SK-N-SH treated with all-trans-retinoic acid at 6 μM for 48 hours (cell line): ENCODE measurements around the gene KDR.
A peak's percentile ranks its signal among the peaks of the same experiment; 100 is the strongest.

Experiments
- ATAC-seq: fragments of 200-7000 bp; cut with Tn5 transposase; 3 replicates; pipeline ENCODE4 v1.9.1; 2020; ENCODE audit warnings: mild to moderate bottlenecking, moderate library complexity
- ARNTL ChIP-seq: fragments of 450-650 bp; formaldehyde crosslinking; IDR thresholded peaks from 2 replicates; pipeline ENCODE4 v1.5.0; 2020; ENCODE audit warnings: low read depth, mild to moderate bottlenecking, moderate library complexity, borderline replicate concordance
- BACH2 ChIP-seq: fragments of 250-450 bp; sonication (Bioruptor Pico); IDR thresholded peaks from 2 replicates; pipeline ENCODE4 v1.9.0; 2021; ENCODE audit warnings: mild to moderate bottlenecking, borderline replicate concordance
- CSDC2 ChIP-seq: fragments of 250-450 bp; sonication (Bioruptor Pico); IDR thresholded peaks from 2 replicates; pipeline ENCODE4 v1.5.0; 2020; ENCODE audit warnings: mild to moderate bottlenecking, moderate library complexity
- ESRRG ChIP-seq: fragments of 250-450 bp; sonication (Bioruptor Pico); IDR thresholded peaks from 2 replicates; pipeline ENCODE4 v1.6.1; 2021; ENCODE audit warnings: mild to moderate bottlenecking
- GLIS3 ChIP-seq: fragments of 250-450 bp; sonication (Bioruptor Pico); IDR thresholded peaks from 2 replicates; pipeline ENCODE4 v1.5.0; 2020; ENCODE audit warnings: mild to moderate bottlenecking, moderate library complexity
- OSR1 ChIP-seq: fragments of 250-450 bp; sonication (Bioruptor Pico); IDR thresholded peaks from 2 replicates; pipeline ENCODE4 v1.8.0; 2022; ENCODE audit warnings: moderate library complexity, mild to moderate bottlenecking, inconsistent platforms
- PPARA ChIP-seq: fragments of 250-450 bp; sonication (Bioruptor Pico); IDR thresholded peaks from 2 replicates; pipeline ENCODE4 v1.5.0; 2020; ENCODE audit warnings: mild to moderate bottlenecking, borderline replicate concordance
- RARB ChIP-seq: fragments of 250-450 bp; sonication (Bioruptor Pico); IDR thresholded peaks from 2 replicates; pipeline ENCODE4 v1.8.0; 2021; ENCODE audit warnings: mild to moderate bottlenecking, moderate library complexity
- SNAI2 ChIP-seq: fragments of 250-450 bp; sonication (Bioruptor Pico); IDR thresholded peaks from 2 replicates; pipeline ENCODE4 v1.5.0; 2020; ENCODE audit warnings: mild to moderate bottlenecking, moderate library complexity
- TCF4 ChIP-seq: fragments of 250-450 bp; sonication (Bioruptor Pico); IDR thresholded peaks from 2 replicates; pipeline ENCODE4 v1.8.0; 2021; ENCODE audit warnings: mild to moderate bottlenecking, moderate library complexity, borderline replicate concordance
- TOX ChIP-seq: fragments of 250-450 bp; sonication (Bioruptor Pico); IDR thresholded peaks from 2 replicates; pipeline ENCODE4 v1.8.0; 2021; ENCODE audit warnings: mild to moderate bottlenecking, moderate library complexity, borderline replicate concordance
- ZC3H10 ChIP-seq: fragments of 250-450 bp; sonication (Bioruptor Pico); IDR thresholded peaks from 2 replicates; pipeline ENCODE4 v1.5.1; 2021; ENCODE audit warnings: mild to moderate bottlenecking, moderate library complexity
- ZFP3 ChIP-seq: fragments of 250-450 bp; sonication (Bioruptor Pico); IDR thresholded peaks from 2 replicates; pipeline ENCODE4 v1.5.0; 2020; ENCODE audit warnings: mild to moderate bottlenecking, moderate library complexity
- ZFP30 ChIP-seq: fragments of 450-650 bp; formaldehyde crosslinking; IDR thresholded peaks from 2 replicates; pipeline ENCODE4 v1.5.0; 2022; ENCODE audit warnings: mild to moderate bottlenecking, moderate library complexity
- ZNF565 ChIP-seq: fragments of 450-650 bp; formaldehyde crosslinking; conservative IDR thresholded peaks from 2 replicates; pipeline ENCODE4 v1.5.0; 2020; ENCODE audit warnings: low read depth, mild to moderate bottlenecking, moderate library complexity
- ZNF70 ChIP-seq: fragments of 450-650 bp; formaldehyde crosslinking; IDR thresholded peaks from 2 replicates; pipeline ENCODE4 v1.5.0; 2020; ENCODE audit warnings: mild to moderate bottlenecking, moderate library complexity
- ZNF8 ChIP-seq: fragments of 450-650 bp; formaldehyde crosslinking; IDR thresholded peaks from 2 replicates; pipeline ENCODE4 v1.5.0; 2020; ENCODE audit warnings: mild to moderate bottlenecking, moderate library complexity
- TF ChIP-seq, protein P1 (sequence below): fragments of 250-450 bp; sonication (Bioruptor Pico); IDR thresholded peaks from 2 replicates; pipeline ENCODE4 v1.5.0; 2020; ENCODE audit warnings: mild to moderate bottlenecking, moderate library complexity
- TF ChIP-seq, protein P2 (sequence below): fragments of 250-450 bp; sonication (Bioruptor Pico); IDR thresholded peaks from 2 replicates; pipeline ENCODE4 v1.8.0; 2021; ENCODE audit warnings: low read depth, mild to moderate bottlenecking, moderate library complexity, borderline replicate concordance
- TF ChIP-seq, protein P3 (sequence below): fragments of 250-450 bp; sonication (Bioruptor Pico); IDR thresholded peaks from 2 replicates; pipeline ENCODE4 v1.5.1; 2021; ENCODE audit warnings: mild to moderate bottlenecking, moderate library complexity
- TF ChIP-seq, protein P4 (sequence below): fragments of 250-450 bp; sonication (Bioruptor Pico); IDR thresholded peaks from 2 replicates; pipeline ENCODE4 v1.8.0; 2020; ENCODE audit warnings: mild to moderate bottlenecking, moderate library complexity, borderline replicate concordance

KDR gene

DNA sequence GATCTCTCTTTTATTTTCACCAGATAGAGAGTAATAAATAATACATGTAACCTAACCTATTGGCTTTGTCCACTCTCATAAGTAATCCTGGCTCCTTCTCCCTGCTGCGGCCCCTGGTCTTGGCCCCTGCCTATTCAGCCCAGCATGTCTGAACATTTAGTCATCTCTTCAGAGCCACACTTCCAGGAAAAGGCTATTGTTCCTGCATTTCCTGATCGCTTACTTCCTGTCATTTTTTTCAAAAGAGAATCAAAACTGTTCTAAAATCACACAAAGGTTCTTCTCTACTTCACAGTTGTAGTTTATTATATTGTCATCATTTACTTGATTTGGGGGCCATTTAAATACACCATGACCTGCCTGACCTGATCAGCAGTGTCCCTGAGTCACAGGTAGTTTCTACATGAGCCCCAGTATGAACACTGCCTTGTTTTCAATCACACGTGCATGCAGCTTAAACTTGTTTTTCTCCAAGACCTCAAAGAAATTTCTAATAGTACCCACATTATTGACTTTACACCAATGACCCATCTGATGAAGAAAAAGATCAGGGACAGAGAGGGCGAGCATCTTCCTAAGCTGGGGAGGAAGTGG lies 47.4 kb upstream of the KDR start:
- ATAC-seq, result peak; percentile 50; the same call in 1 of the 3 replicates
- TF ChIP-seq ARNTL (no peak), TCF4 (CRISPR knock-in tag) (no peak), PPARA (CRISPR knock-in tag) (no peak), CSDC2 (no peak), GLIS3 (CRISPR knock-in tag) (no peak), ZFP3 (CRISPR knock-in tag) (no peak), ZC3H10 (CRISPR knock-in tag) (no peak), ZNF8 (no peak), ZNF70 (no peak), BACH2 (CRISPR knock-in tag) (no peak), SNAI2 (CRISPR knock-in tag) (no peak), ESRRG (no peak), ZNF565 (CRISPR knock-in tag) (no peak)
- TF ChIP-seq, protein P1, sequence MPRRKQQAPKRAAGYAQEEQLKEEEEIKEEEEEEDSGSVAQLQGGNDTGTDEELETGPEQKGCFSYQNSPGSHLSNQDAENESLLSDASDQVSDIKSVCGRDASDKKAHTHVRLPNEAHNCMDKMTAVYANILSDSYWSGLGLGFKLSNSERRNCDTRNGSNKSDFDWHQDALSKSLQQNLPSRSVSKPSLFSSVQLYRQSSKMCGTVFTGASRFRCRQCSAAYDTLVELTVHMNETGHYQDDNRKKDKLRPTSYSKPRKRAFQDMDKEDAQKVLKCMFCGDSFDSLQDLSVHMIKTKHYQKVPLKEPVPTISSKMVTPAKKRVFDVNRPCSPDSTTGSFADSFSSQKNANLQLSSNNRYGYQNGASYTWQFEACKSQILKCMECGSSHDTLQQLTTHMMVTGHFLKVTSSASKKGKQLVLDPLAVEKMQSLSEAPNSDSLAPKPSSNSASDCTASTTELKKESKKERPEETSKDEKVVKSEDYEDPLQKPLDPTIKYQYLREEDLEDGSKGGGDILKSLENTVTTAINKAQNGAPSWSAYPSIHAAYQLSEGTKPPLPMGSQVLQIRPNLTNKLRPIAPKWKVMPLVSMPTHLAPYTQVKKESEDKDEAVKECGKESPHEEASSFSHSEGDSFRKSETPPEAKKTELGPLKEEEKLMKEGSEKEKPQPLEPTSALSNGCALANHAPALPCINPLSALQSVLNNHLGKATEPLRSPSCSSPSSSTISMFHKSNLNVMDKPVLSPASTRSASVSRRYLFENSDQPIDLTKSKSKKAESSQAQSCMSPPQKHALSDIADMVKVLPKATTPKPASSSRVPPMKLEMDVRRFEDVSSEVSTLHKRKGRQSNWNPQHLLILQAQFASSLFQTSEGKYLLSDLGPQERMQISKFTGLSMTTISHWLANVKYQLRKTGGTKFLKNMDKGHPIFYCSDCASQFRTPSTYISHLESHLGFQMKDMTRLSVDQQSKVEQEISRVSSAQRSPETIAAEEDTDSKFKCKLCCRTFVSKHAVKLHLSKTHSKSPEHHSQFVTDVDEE (CRISPR knock-in tag), result no peak
- TF ChIP-seq, protein P2, sequence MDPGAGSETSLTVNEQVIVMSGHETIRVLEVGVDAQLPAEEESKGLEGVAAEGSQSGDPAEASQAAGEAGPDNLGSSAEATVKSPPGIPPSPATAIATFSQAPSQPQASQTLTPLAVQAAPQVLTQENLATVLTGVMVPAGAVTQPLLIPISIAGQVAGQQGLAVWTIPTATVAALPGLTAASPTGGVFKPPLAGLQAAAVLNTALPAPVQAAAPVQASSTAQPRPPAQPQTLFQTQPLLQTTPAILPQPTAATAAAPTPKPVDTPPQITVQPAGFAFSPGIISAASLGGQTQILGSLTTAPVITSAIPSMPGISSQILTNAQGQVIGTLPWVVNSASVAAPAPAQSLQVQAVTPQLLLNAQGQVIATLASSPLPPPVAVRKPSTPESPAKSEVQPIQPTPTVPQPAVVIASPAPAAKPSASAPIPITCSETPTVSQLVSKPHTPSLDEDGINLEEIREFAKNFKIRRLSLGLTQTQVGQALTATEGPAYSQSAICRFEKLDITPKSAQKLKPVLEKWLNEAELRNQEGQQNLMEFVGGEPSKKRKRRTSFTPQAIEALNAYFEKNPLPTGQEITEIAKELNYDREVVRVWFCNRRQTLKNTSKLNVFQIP (CRISPR knock-in tag), result no peak
- TF ChIP-seq, protein P3, sequence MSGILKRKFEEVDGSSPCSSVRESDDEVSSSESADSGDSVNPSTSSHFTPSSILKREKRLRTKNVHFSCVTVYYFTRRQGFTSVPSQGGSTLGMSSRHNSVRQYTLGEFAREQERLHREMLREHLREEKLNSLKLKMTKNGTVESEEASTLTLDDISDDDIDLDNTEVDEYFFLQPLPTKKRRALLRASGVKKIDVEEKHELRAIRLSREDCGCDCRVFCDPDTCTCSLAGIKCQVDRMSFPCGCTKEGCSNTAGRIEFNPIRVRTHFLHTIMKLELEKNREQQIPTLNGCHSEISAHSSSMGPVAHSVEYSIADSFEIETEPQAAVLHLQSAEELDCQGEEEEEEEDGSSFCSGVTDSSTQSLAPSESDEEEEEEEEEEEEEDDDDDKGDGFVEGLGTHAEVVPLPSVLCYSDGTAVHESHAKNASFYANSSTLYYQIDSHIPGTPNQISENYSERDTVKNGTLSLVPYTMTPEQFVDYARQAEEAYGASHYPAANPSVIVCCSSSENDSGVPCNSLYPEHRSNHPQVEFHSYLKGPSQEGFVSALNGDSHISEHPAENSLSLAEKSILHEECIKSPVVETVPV (CRISPR knock-in tag), result no peak

DNA sequence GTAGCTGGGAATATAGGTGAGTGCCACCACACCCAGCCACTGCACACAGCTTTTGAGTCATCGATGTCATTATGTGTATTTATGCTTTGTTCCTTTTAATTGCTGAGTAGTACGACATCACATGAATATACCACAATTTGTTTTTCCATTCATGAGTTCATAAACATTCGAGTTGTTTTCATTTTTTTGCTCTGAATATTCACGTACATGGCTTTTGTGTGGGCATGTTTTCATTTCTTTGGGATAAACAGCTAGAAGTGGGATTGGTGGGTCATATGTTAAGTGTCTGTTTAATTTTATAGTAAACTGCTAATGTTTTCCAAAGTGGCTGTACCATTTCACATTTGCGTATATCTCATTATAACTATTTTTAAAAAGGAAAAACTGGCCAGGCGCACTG lies 45.1 kb upstream of the KDR start:
- no peak for TF ChIP-seq TOX (CRISPR knock-in tag)
- TF ChIP-seq CSDC2, result no peak
- no peak for TF ChIP-seq RARB (CRISPR knock-in tag)
- no peak for TF ChIP-seq BACH2 (CRISPR knock-in tag)
- TF ChIP-seq ZFP3 (CRISPR knock-in tag), result no peak
- TF ChIP-seq, protein P2 (CRISPR knock-in tag), result no peak
- TF ChIP-seq OSR1 (CRISPR knock-in tag), result no peak
- TF ChIP-seq ZFP30, result no peak
- TF ChIP-seq ARNTL, result no peak
- no peak for TF ChIP-seq PPARA (CRISPR knock-in tag)
- no peak for TF ChIP-seq SNAI2 (CRISPR knock-in tag)
- TF ChIP-seq, protein P4, sequence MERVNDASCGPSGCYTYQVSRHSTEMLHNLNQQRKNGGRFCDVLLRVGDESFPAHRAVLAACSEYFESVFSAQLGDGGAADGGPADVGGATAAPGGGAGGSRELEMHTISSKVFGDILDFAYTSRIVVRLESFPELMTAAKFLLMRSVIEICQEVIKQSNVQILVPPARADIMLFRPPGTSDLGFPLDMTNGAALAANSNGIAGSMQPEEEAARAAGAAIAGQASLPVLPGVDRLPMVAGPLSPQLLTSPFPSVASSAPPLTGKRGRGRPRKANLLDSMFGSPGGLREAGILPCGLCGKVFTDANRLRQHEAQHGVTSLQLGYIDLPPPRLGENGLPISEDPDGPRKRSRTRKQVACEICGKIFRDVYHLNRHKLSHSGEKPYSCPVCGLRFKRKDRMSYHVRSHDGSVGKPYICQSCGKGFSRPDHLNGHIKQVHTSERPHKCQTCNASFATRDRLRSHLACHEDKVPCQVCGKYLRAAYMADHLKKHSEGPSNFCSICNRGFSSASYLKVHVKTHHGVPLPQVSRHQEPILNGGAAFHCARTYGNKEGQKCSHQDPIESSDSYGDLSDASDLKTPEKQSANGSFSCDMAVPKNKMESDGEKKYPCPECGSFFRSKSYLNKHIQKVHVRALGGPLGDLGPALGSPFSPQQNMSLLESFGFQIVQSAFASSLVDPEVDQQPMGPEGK (CRISPR knock-in tag), result no peak
- TF ChIP-seq, protein P3 (CRISPR knock-in tag), result no peak
- no peak for TF ChIP-seq ZC3H10 (CRISPR knock-in tag)
- no peak for TF ChIP-seq TCF4 (CRISPR knock-in tag)
- TF ChIP-seq ZNF8, result no peak
- no peak for TF ChIP-seq ESRRG
- TF ChIP-seq, protein P1 (CRISPR knock-in tag), result no peak
- no peak for ATAC-seq
